K562 (cell line): ENCODE measurements around the gene VWA8.

Experiments
- CHD2 ChIP-seq: IDR thresholded peaks from 2 replicates; pipeline ENCODE4 v1.6.1; 2011; ENCODE audit warnings: low read depth, low read length
- DNMT1 ChIP-seq: fragments of 450-650 bp; IDR thresholded peaks from 2 replicates; pipeline ENCODE4 v1.6.1; 2016; ENCODE audit warnings: antibody characterized with exemption, mild to moderate bottlenecking
- LEF1 ChIP-seq: fragments of 450-650 bp; IDR thresholded peaks from 2 replicates; pipeline ENCODE4 v1.6.1; 2016; ENCODE audit warnings: mild to moderate bottlenecking
- MAFF ChIP-seq: IDR thresholded peaks from 2 replicates; pipeline ENCODE4 v1.6.1; 2012; ENCODE audit warnings: low read length, improper control_type of control experiment
- NR2C2 ChIP-seq, 2 experiments: fragments of 200-800 bp in 1 of 2; sonication (Bioruptor generic) in 1 of 2; sonication (generic) in 1 of 2; formaldehyde crosslinking in 1 of 2; IDR thresholded peaks; 2 replicates each; pipeline versions ENCODE4 v1.6.1 to v1.8.0; 2016 to 2022; ENCODE audit warnings: mild to moderate bottlenecking in 1 of 2, missing compliant biosample characterization in 1 of 2, missing genetic modification characterization in 1 of 2, missing genetic modification reagents in 1 of 2
- SETDB1 ChIP-seq: IDR thresholded peaks from one replicate; pipeline ENCODE4 v1.6.1; 2012; ENCODE audit warnings: low read length, control low read depth, inconsistent platforms
- ZNF639 ChIP-seq, 2 experiments: fragments of 200-800 bp in 1 of 2; sonication (Bioruptor generic) in 1 of 2; sonication (generic) in 1 of 2; formaldehyde crosslinking in 1 of 2; IDR thresholded peaks in 1 of 2; conservative IDR thresholded peaks in 1 of 2; 2 replicates each; pipeline versions ENCODE4 v1.5.0 to v1.6.1; 2016 to 2020; ENCODE audit warnings: missing compliant biosample characterization in 1 of 2, missing genetic modification characterization in 1 of 2, missing genetic modification reagents in 1 of 2
- TF ChIP-seq, protein P1 (sequence below), 3 experiments: IDR thresholded peaks in 2 of 3; conservative IDR thresholded peaks in 1 of 3; 2 replicates each; pipeline ENCODE4 v1.5.1; 2011 to 2012; ENCODE audit warnings: low read length in 3 of 3, mild to moderate bottlenecking in 3 of 3, control low read depth in 2 of 3, improper control_type of control experiment in 1 of 3, inconsistent platforms in 1 of 3, low read depth in 1 of 3, mixed read lengths in 1 of 3, moderate library complexity in 1 of 3; ENCODE audit not compliant: insufficient read depth in 2 of 3

DNA sequence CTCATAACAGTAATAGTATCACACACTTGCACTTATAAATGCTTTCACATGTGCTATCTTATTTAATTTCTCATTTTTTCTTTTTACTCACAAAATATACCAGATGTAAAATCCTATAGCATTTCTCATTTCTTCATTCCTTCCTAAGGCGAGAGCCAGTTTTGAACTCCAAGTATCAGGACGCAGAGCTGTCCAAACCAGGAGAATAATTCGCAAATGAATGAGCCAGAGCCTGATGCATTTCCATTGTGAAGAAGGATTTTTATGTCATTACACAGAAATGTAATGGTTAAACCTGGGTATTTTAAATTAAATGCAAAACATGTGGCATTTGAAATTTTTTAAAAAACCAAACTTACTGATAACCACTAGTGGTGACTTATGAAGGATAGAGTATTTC is 259.2 kb downstream of the VWA8 start:
- TF ChIP-seq ZNF639 (CRISPR knock-in tag; conservative IDR thresholded peaks at IDR 0.05 in 1 of 2, IDR thresholded peaks at IDR 0.05 in 1 of 2) (no peak), LEF1 (no peak), NR2C2 (CRISPR knock-in tag; IDR thresholded peaks at IDR 0.05) (no peak), NR2C2 (tag; IDR thresholded peaks at IDR 0.05) (no peak), DNMT1 (no peak), CHD2 (no peak), MAFF (no peak), SETDB1 (no peak)
- TF ChIP-seq, protein P1, sequence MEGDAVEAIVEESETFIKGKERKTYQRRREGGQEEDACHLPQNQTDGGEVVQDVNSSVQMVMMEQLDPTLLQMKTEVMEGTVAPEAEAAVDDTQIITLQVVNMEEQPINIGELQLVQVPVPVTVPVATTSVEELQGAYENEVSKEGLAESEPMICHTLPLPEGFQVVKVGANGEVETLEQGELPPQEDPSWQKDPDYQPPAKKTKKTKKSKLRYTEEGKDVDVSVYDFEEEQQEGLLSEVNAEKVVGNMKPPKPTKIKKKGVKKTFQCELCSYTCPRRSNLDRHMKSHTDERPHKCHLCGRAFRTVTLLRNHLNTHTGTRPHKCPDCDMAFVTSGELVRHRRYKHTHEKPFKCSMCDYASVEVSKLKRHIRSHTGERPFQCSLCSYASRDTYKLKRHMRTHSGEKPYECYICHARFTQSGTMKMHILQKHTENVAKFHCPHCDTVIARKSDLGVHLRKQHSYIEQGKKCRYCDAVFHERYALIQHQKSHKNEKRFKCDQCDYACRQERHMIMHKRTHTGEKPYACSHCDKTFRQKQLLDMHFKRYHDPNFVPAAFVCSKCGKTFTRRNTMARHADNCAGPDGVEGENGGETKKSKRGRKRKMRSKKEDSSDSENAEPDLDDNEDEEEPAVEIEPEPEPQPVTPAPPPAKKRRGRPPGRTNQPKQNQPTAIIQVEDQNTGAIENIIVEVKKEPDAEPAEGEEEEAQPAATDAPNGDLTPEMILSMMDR (IDR thresholded peaks at IDR 0.05 in 2 of 3, conservative IDR thresholded peaks at IDR 0.05 in 1 of 3; ENCODE audit: insufficient read depth in 2 of 3, low read depth in 1 of 3, low read length in 3 of 3): no peak
